GM19099 (cell line): ENCODE results near the gene PTGES.

Experiments used
- POLR2A ChIP-seq: IDR thresholded peaks from 3 replicates; pipeline ENCODE4 v1.6.1; 2011; ENCODE audit warnings: low read depth; ENCODE audit not compliant: insufficient read length; ENCODE audit errors: extremely low read depth

The PTGES gene

GRCh38 chr9:129752900-129753729 lies at the start of gene PTGES:
PTGES (minus strand) TSS chr9:129753042; CDS start chr9:129753012, 30 bp downstream.
- no peak for TF ChIP-seq POLR2A

- no peak for TF ChIP-seq POLR2A
Observed at GRCh38 chr9:129801504-129801903, 48.7 kb upstream of the PTGES start.

GRCh38 chr9:129798973-129799372 lies 46.1 kb upstream of the PTGES start:
- no peak for TF ChIP-seq POLR2A

- TF ChIP-seq POLR2A: no peak
Observed at GRCh38 chr9:129794549-129794948, 41.7 kb upstream of the PTGES start.

GRCh38 chr9:129786481-129786880 lies 33.6 kb upstream of the PTGES start:
- no peak for TF ChIP-seq POLR2A

- TF ChIP-seq POLR2A: no peak
Observed at GRCh38 chr9:129785866-129786265, 33.0 kb upstream of the PTGES start.

- TF ChIP-seq POLR2A: no peak
Observed at GRCh38 chr9:129783516-129784361, 30.9 kb upstream of the PTGES start.

- no peak for TF ChIP-seq POLR2A
Observed at GRCh38 chr9:129781981-129782380, 29.1 kb upstream of the PTGES start.

GRCh38 chr9:129781131-129781530 lies 28.3 kb upstream of the PTGES start:
- TF ChIP-seq POLR2A: no peak

GRCh38 chr9:129779560-129780190 lies 26.8 kb upstream of the PTGES start:
- no peak for TF ChIP-seq POLR2A

- TF ChIP-seq POLR2A: no peak
Observed at GRCh38 chr9:129778469-129778868, 25.6 kb upstream of the PTGES start.

GRCh38 chr9:129777769-129778130 lies 24.9 kb upstream of the PTGES start:
- TF ChIP-seq POLR2A: no peak

GRCh38 chr9:129776938-129777768 lies 24.3 kb upstream of the PTGES start:
- no peak for TF ChIP-seq POLR2A

- no peak for TF ChIP-seq POLR2A
Observed at GRCh38 chr9:129776566-129776937, 23.7 kb upstream of the PTGES start.

GRCh38 chr9:129775448-129775798 lies 22.6 kb upstream of the PTGES start:
- TF ChIP-seq POLR2A: no peak
